T-cell (primary cell): ENCODE data around the gene DOCK7. TPM values are rescaled to one million over a fixed set of nuclear protein-coding genes. Genes with fewer than 3 reads are reported as not detected.

Experiments
- ATAC-seq, 4 experiments: fragments of 200-7000 bp in 3 of 4; fragments of 150-1000 bp in 1 of 4; cut with Tn5 transposase; replicated peaks in 1 of 4; 1 replicate in 3 of 4; 2 replicates in 1 of 4; pipeline ENCODE4 v1.10.0; 2021; ENCODE audit warnings: moderate library complexity in 3 of 4, mild to moderate bottlenecking in 2 of 4, moderate number of reproducible peaks in 1 of 4
- CTCF ChIA-PET, 2 donors: fragments of 300-600 bp; sonication (Branson Sonifier 250); formaldehyde crosslinking; loops; one replicate each; lab custom pipeline; 2022; ENCODE audit warnings: antibody characterized with exemption in 2 of 2; lab: Charles Lee
- POLR2A ChIA-PET, 2 donors: fragments of 300-600 bp; sonication (Branson Sonifier 250); formaldehyde crosslinking; loops; one replicate each; lab custom pipeline; 2022; ENCODE audit warnings: antibody characterized with exemption in 2 of 2; lab: Charles Lee
- DNase-seq, 35 experiments: peaks; one replicate each; pipeline versions ENCODE4 v3.0.0 to v3.0.0-alpha.2; 2013 to 2023
- H3K27ac ChIP-seq: one replicate; pipeline ENCODE4 v1.5.1; 2013; ENCODE audit warnings: low read length
- H3K27me3 ChIP-seq, 2 experiments: replicated peaks in 1 of 2; 1 replicate in 1 of 2; 2 replicates in 1 of 2; pipeline versions ENCODE4 v1.6.1 to v1.7.0; 2013; ENCODE audit warnings: low read length in 1 of 2, mixed read lengths in 1 of 2; ENCODE audit not compliant: control insufficient read depth in 2 of 2, insufficient read depth in 2 of 2; ENCODE audit errors: extremely low read depth in 1 of 2
- H3K36me3 ChIP-seq, 2 donors: 1 replicate in 1 of 2; 2 replicates in 1 of 2; pipeline versions ENCODE4 v1.6.1 to v1.7.0; 2013; ENCODE audit warnings: low read length in 1 of 2; ENCODE audit not compliant: control insufficient read depth in 2 of 2, insufficient read depth in 1 of 2; ENCODE audit errors: extremely low read depth in 1 of 2
- H3K4me1 ChIP-seq, 2 experiments: 1 replicate in 1 of 2; 2 replicates in 1 of 2; pipeline versions ENCODE4 v1.6.1 to v1.7.0; 2013; ENCODE audit warnings: low read length in 2 of 2, mixed read lengths in 1 of 2; ENCODE audit not compliant: insufficient read depth in 2 of 2, control insufficient read depth in 1 of 2; ENCODE audit errors: extremely low read depth in 1 of 2
- H3K4me3 ChIP-seq, 2 donors: 1 replicate in 1 of 2; 2 replicates in 1 of 2; pipeline versions ENCODE4 v1.5.1 to v1.7.0; 2013; ENCODE audit warnings: mild to moderate bottlenecking in 2 of 2, low read length in 1 of 2, moderate library complexity in 1 of 2; ENCODE audit not compliant: control insufficient read depth in 1 of 2; ENCODE audit errors: extremely low read depth in 1 of 2
- H3K9me3 ChIP-seq: 2 replicates; pipeline ENCODE4 v1.7.0; 2013
- H3K27ac Mint-ChIP-seq, 2 donors: one replicate each; pipeline ENCODE4 v1.8.0; 2020 to 2021; ENCODE audit warnings: mild to moderate bottlenecking in 2 of 2, mixed read lengths in 2 of 2
- H3K27me3 Mint-ChIP-seq, 2 donors: one replicate each; pipeline ENCODE4 v1.8.0; 2021 to 2022; ENCODE audit warnings: mixed read lengths in 2 of 2
- H3K36me3 Mint-ChIP-seq: one replicate; pipeline ENCODE4 v1.8.0; 2021; ENCODE audit warnings: mixed read lengths
- H3K4me1 Mint-ChIP-seq, 3 donors: one replicate each; pipeline ENCODE4 v1.8.0; 2020 to 2022; ENCODE audit warnings: mixed read lengths in 3 of 3, mild to moderate bottlenecking in 1 of 3
- H3K4me3 Mint-ChIP-seq, 3 donors: one replicate each; pipeline ENCODE4 v1.8.0; 2020 to 2022; ENCODE audit warnings: mild to moderate bottlenecking in 3 of 3, mixed read lengths in 3 of 3, moderate library complexity in 3 of 3
- H3K9me3 Mint-ChIP-seq, 3 donors: one replicate each; pipeline ENCODE4 v1.8.0; 2020 to 2022; ENCODE audit warnings: mixed read lengths in 3 of 3
- whole genome bisulfite sequencing: methylation state at CpG from one replicate; pipeline ENCODE4 v1.1.5; 2013; ENCODE audit warnings: missing lambda C conversion rate; ENCODE audit not compliant: insufficient coverage; 5-methylcytosine and 5-hydroxymethylcytosine counted together
- total RNA-seq, 35 experiments: library from RNA in 6 of 35; stranded (reverse) in 6 of 35; fragments of 120-200 nt in 1 of 35; gene quantifications; one replicate each; pipeline versions ENCODE4 v1.2.1 to v1.2.4 and lab custom pipeline; 2013 to 2026

The DOCK7 gene
- total RNA-seq, 5 donors from 2014 or later (not counting 1 experiment from before 2014, with no cell fraction given) = 8.2 to 25.6 (median 11.2) TPM

GRCh38 chr1:62406576-62406975, 281.6 kb downstream of the DOCK7 start:
- ATAC-seq (no peak), DNase-seq (no peak)
- Histone ChIP-seq H3K27ac (no peak overlapping the region), H3K27me3 (peaks cover 0 to 2% of the 10 kb centered on the region in 2 experiments), H3K4me3 (no peak overlapping the region), H3K36me3 (no peaks in the 10 kb centered on the region), H3K4me1 (no peaks in the 10 kb centered on the region), H3K9me3 (no peaks in the 10 kb centered on the region)
- H3K27ac Mint-ChIP-seq = no peak overlapping the region
- no peaks in the 10 kb centered on the region for H3K4me1 Mint-ChIP-seq
- POLR2A ChIA-PET = no interaction called here
- no peaks in the 10 kb centered on the region for H3K9me3 Mint-ChIP-seq
- CTCF ChIA-PET = interaction anchor here (0.5 to 2.4 kb wide), 10 partner anchors 9 to 998 kb away, joined by 3 to 13 read pairs (median 3); no protein-coding TSS in a partner anchor
- no peaks in the 10 kb centered on the region for H3K36me3 Mint-ChIP-seq
- no peak overlapping the region for H3K4me3 Mint-ChIP-seq
- 77% methylated on average over 3 of the region's 3 CpGs for WGBS
- no peaks in the 10 kb centered on the region for H3K27me3 Mint-ChIP-seq

GRCh38 chr1:62405247-62405646, 282.9 kb downstream of the DOCK7 start:
- no peak overlapping the region for H3K27ac ChIP-seq
- ATAC-seq (no peak), DNase-seq (no peak)
- H3K4me1 Mint-ChIP-seq = no peaks in the 10 kb centered on the region
- H3K36me3 ChIP-seq = no peaks in the 10 kb centered on the region
- no peaks in the 10 kb centered on the region for H3K36me3 Mint-ChIP-seq
- H3K9me3 ChIP-seq = no peaks in the 10 kb centered on the region
- H3K27me3 ChIP-seq = peaks cover 0 to 2% of the 10 kb centered on the region in 2 experiments
- no peaks in the 10 kb centered on the region for H3K9me3 Mint-ChIP-seq
- H3K4me3 ChIP-seq = no peak overlapping the region
- no peak overlapping the region for H3K27ac Mint-ChIP-seq
- POLR2A ChIA-PET = interaction anchor here in 1 of 2 donors (0.5 to 0.7 kb wide), 2 partner anchors 57 to 334 kb away, joined by 3 to 5 read pairs; no protein-coding TSS in a partner anchor
- no peaks in the 10 kb centered on the region for H3K4me1 ChIP-seq
- no peak overlapping the region for H3K4me3 Mint-ChIP-seq
- WGBS = 83% methylated on average over 1 of the region's 2 CpGs
- CTCF ChIA-PET = interaction anchor here (0.7 to 2.4 kb wide), 7 partner anchors 227 to 532 kb away, joined by 3 to 13 read pairs (median 3); no protein-coding TSS in a partner anchor
- H3K27me3 Mint-ChIP-seq = no peaks in the 10 kb centered on the region

Other genes with a start within 250 kb of the DOCK7 start
- not detected for gene ANGPTL3, start 90.9 kb downstream of the DOCK7 start, total RNA-seq
- 10 to 100 TPM in 3 of 5 donors, 1 to 10 TPM in 2; 6.4 to 11.8 (median 10.4) TPM for gene ATG4C, start 95.7 kb upstream of the DOCK7 start, total RNA-seq